ENCODE data around the gene GOLGA8N. TPM values are rescaled to one million over a fixed set of nuclear protein-coding genes. Genes with fewer than 3 reads are reported as not detected.
"Not testable (repeated sequence)": the region's sequence is repeated elsewhere in the genome, so short reads cannot be mapped to it uniquely, and the experiment has no call there.

The GOLGA8N gene
- total RNA-seq, 4 donors from 2014 or later, result 28.9 to 380 (median 80.8) TPM

GRCh38 chr15:32615871-32616426, 22.7 kb downstream of the GOLGA8N start:
- H3K36me3 ChIP-seq; DNase-seq; intact Hi-C loops (cut with DNase I); H3K9me3 ChIP-seq; H3K27me3 ChIP-seq; H3K27ac ChIP-seq; H3K4me1 ChIP-seq: not testable (repeated sequence)
- WGBS, 2 donors, result 1 to 3% methylated on average over 20 to 23 of the region's 24 CpGs
- H3K4me3 ChIP-seq (replicated peaks in 1 of 3), result peak overlapping the region in 1 of 3 donors; percentile 28

DNA sequence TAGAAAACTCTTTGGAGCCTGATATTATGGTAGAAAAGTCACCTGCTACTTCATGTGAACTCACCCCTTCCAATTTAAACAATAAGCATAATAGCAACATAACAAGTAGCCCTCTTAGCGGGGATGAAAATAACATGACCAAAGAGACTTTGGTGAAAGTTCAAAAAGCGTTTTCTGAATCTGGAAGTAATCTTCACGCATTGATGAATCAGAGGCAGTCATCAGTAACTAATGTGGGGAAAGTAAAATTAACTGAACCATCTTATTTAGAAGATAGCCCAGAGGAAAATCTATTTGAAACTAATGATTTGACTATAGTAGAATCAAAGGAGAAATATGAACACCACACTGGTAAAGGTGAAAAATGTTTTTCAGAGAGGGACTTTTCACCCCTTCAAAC, 43.2 kb downstream of the GOLGA8N start:
- Histone ChIP-seq H3K4me3 (replicated peaks in 1 of 3) (no peak overlapping the region), H3K9me3 (no peaks in the 10 kb centered on the region), H3K4me1 (peaks cover 0 to 1% of the 10 kb centered on the region in 2 donors), H3K36me3 (no peaks in the 10 kb centered on the region), H3K27me3 (no peaks in the 10 kb centered on the region), H3K27ac (no peak overlapping the region)
- TF ChIP-seq, protein P1, sequence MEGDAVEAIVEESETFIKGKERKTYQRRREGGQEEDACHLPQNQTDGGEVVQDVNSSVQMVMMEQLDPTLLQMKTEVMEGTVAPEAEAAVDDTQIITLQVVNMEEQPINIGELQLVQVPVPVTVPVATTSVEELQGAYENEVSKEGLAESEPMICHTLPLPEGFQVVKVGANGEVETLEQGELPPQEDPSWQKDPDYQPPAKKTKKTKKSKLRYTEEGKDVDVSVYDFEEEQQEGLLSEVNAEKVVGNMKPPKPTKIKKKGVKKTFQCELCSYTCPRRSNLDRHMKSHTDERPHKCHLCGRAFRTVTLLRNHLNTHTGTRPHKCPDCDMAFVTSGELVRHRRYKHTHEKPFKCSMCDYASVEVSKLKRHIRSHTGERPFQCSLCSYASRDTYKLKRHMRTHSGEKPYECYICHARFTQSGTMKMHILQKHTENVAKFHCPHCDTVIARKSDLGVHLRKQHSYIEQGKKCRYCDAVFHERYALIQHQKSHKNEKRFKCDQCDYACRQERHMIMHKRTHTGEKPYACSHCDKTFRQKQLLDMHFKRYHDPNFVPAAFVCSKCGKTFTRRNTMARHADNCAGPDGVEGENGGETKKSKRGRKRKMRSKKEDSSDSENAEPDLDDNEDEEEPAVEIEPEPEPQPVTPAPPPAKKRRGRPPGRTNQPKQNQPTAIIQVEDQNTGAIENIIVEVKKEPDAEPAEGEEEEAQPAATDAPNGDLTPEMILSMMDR (IDR thresholded peaks at IDR 0.05), result no peak
- TF ChIP-seq POLR2A (IDR thresholded peaks at IDR 0.05), result no peak
- intact Hi-C loops (cut with DNase I), result no loop called here
- 94 to 95% methylated on average over 3 of the region's 3 CpGs for WGBS, 2 donors
- DNase-seq, result no peak

DNA sequence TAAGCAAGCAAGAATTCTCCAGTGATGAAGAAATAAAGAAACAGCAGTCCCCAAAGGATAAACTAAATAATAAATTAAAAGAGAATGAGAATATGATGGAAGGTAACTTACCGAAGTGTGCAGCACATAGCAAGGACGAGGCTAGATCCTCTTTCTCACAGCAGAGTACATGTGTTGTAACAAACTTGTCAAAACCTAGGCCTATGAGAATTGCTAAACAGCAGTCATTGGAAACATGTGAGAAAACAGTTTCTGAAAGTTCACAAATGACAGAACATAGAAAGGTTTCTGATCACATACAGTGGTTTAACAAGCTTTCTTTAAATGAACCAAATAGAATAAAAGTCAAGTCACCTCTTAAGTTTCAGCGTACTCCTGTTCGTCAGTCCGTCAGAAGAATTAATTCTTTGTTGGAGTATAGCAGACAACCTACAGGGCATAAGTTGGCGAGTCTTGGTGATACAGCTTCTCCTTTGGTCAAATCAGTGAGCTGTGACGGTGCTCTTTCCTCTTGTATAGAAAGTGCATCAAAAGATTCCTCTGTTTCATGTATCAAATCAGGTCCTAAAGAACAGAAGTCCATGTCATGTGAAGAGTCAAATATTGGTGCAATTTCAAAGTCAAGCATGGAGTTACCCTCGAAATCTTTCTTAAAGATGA, 43.8 kb downstream of the GOLGA8N start:
- Histone ChIP-seq H3K27me3 (no peaks in the 10 kb centered on the region), H3K4me1 (peaks cover 0 to 4% of the 10 kb centered on the region in 2 donors), H3K36me3 (no peaks in the 10 kb centered on the region), H3K27ac (no peak overlapping the region), H3K9me3 (no peaks in the 10 kb centered on the region), H3K4me3 (replicated peaks in 1 of 3) (no peak overlapping the region)
- intact Hi-C loops (cut with DNase I), result no loop called here
- DNase-seq, result no peak
- TF ChIP-seq POLR2A (IDR thresholded peaks at IDR 0.05), result no peak
- TF ChIP-seq, protein P1 (IDR thresholded peaks at IDR 0.05), result no peak
- WGBS, 2 donors, result 94% methylated on average over 8 of the region's 8 CpGs

DNA sequence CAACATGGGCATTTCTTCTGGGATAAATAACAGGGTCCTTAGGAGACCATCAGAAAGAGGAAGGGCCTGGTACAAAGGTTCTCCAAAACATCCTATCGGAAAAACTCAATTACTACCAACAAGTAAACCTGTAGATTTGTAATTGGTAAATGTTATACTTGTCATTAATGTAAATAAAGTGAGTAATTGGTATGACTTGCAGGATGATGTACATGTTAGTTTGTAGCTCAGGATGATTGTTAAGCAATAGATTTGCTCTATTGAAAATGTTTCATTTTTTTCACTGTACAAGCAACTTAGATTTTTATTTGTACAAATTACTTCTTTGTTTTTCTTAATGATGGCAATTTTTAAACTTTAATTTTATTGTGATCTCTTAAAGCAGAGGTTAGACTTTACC, 44.4 kb downstream of the GOLGA8N start:
- DNase-seq, result no peak
- H3K4me1 ChIP-seq, result peaks cover 0 to 4% of the 10 kb centered on the region in 2 donors
- no peaks in the 10 kb centered on the region for H3K9me3 ChIP-seq
- WGBS, 2 donors, result 90 to 100% methylated on average over 1 of the region's 1 CpG
- H3K4me3 ChIP-seq (replicated peaks in 1 of 3), result no peak overlapping the region
- no peaks in the 10 kb centered on the region for H3K27me3 ChIP-seq
- intact Hi-C loops (cut with DNase I), result no loop called here
- H3K27ac ChIP-seq, result no peak overlapping the region
- no peak for TF ChIP-seq POLR2A (IDR thresholded peaks at IDR 0.05)
- TF ChIP-seq, protein P1 (IDR thresholded peaks at IDR 0.05), result no peak
- H3K36me3 ChIP-seq, result no peaks in the 10 kb centered on the region

- intact Hi-C loops (cut with DNase I), result no loop called here
- Histone ChIP-seq H3K27me3 (no peaks in the 10 kb centered on the region), H3K4me3 (replicated peaks in 1 of 3) (peak within 1 kb of the TSS in 1 of 3 donors; percentile 5), H3K27ac (no peak within 1 kb of the TSS), H3K9me3 (no peaks in the 10 kb centered on the region), H3K36me3 (no peaks in the 10 kb centered on the region), H3K4me1 (peaks cover 0 to 4% of the 10 kb centered on the region in 2 donors)
- 8 to 14% methylated on average over 19 to 22 of the region's 22 CpGs for WGBS, 2 donors
- TF ChIP-seq, protein P1 (IDR thresholded peaks at IDR 0.05), result no peak
- TF ChIP-seq POLR2A (IDR thresholded peaks at IDR 0.05), result no peak
- peak; percentile 48 to 57 for DNase-seq
These were observed 48.3 kb downstream of the GOLGA8N start, which contains the start of gene SCG5 for GRCh38 chr15:32641517-32642059. SCG5 (plus strand) TSS chr15:32641710; CDS start chr15:32643593, 1,883 bp downstream.
